HG03108 (cell line): Measurements from ENCODE around the gene KIF12.
"Not testable (repeated sequence)": the region's sequence is repeated elsewhere in the genome, so short reads cannot be mapped to it uniquely, and the experiment has no call there.

Source experiments
- ATAC-seq: cut with Tn5 transposase; IDR thresholded peaks from one replicate; pipeline ENCODE4 v1.9.1; 2021; ENCODE audit warnings: moderate library complexity; ENCODE audit not compliant: unreplicated experiment

Gene KIF12

DNA sequence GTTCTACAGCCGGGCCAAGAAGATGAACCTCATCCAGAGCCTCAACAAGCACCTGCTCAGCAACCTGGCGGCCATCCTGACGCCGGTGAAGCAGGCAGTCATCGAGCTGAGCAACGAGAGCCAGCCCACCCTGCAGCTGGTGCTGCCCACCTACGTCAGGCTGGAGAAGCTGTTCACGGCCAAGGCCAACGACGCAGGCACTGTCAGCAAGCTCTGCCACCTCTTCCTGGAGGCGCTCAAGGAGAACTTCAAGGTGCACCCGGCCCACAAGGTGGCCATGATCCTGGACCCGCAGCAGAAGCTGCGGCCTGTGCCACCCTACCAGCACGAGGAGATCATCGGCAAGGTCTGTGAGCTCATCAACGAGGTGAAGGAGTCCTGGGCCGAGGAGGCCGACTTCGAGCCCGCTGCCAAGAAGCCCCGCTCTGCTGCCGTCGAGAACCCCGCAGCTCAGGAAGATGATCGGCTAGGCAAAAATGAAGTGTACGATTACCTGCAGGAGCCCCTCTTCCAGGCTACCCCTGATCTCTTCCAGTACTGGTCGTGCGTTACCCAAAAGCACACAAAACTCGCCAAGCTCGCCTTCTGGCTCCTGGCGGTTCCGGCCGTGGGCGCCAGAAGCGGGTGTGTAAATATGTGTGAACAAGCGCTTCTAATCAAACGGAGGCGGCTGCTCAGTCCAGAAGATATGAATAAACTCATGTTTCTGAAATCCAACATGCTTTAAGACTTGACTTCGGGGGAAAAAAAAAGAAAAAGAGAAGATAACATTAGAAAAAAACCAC is 49.5 kb downstream of the KIF12 start:
- ATAC-seq = no peak

DNA sequence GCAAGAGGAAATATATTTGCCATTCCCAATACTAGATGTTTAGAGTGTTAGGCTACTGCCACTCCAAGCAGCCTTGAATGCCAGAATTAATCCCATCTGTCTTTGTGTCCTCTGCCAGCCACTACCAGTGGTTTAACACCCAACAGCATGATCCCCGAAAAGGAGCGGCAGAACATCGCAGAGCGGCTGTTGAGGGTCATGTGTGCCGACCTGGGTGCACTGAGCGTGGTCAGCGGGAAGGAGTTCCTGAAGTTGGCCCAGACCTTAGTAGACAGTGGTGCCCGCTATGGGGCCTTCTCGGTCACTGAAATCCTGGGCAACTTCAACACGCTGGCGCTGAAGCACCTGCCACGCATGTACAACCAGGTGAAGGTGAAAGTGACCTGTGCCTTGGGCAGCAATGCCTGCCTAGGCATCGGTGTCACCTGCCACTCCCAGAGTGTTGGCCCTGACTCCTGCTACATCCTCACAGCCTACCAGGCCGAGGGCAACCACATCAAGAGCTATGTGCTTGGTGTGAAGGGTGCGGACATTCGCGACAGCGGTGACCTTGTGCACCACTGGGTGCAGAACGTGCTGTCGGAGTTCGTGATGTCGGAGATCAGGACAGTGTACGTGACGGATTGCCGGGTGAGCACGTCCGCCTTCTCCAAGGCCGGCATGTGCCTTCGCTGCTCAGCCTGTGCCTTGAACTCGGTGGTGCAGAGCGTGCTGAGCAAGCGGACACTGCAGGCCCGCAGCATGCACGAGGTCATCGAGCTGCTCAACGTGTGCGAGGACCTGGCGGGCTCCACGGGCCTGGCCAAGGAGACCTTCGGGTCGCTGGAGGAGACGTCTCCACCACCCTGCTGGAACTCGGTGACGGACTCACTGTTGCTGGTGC is 50.3 kb downstream of the KIF12 start:
- ATAC-seq = no peak

DNA sequence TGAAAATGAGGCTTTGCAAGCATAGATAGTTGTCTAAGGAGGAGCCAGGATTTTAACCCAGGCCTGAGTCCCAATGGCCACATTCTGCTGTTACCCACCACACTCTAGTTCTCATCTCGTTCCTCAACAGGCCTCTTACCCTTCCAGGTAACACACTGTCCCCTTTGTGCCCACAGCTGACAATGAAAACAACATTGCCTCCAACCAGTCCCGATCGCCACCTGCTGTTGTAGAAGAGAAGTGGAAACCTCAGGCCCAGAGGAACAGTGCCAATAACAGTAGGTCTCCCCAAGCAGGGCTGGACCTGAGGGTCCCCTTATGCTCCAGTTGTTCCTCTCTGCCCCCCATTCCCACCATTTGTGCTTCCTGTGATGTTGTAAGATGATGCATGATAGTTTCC is 51.4 kb downstream of the KIF12 start:
- no peak for ATAC-seq

DNA sequence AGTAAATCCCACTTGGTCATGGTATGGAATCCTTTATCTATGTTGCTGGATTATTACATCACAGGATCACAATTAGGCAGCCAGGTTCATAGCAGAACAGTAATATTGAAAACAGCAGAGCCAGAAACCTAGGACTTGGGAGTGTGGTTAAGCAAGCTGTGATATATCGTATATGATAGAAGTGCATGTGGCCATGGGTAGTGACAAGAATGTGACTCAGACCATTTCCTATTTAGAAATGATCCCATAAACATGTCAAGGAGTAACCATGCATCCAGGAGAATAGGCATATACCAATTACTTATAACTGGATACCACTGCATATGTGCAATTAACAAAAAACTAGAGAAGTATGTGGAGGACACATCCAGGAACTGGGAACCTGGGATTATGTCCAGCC is 52.2 kb downstream of the KIF12 start:
- no peak for ATAC-seq

DNA sequence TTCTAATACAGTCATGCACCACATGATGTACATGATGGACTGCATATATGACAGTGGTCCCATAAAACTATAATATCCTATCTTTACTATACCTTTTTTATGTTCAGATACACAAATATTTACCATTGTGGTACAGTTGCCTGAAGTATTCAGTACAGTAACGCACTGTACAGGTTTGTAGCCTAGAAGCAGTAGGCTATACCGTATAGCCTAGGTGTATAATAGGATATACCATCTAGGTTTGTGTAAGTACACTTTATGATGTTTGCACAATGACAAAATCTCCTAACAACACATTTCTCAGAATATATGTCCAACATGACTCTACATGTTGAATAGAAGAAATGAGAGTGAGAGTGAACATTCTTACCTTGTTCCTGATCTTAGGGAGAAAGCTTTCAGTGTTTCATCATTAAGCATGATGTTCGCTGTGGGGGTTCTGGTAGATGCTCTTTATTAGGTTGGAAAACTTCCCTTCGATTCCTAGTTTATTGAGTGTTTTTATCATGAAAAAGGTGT is 52.8 kb downstream of the KIF12 start:
- no peak for ATAC-seq

DNA sequence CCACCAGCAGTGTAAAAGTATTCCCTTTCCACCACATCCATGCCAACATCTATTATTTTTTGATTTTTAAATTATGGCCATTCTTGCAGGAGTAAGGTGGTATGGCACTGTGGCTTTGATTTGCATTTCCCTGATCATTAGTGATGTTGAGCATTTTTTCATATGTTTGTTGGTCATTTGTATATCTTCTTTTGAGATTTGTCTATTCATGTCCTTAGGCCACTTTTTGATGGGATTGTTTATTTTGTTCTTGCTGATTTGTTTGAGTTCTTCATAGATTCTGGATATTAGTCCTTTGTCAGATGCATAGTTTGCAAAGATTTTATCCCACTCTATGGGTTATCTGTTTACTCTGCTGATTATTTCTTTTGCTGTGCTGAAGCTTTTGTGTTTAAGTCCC is 55.4 kb downstream of the KIF12 start:
- ATAC-seq = not testable (repeated sequence)
